Sigmoid colon (tissue), 4 donors: ENCODE results near the gene AP2A2.

Experiments used
- POLR2A ChIP-seq, 2 donors: fragments of 450-650 bp; IDR thresholded peaks; one replicate each; pipeline ENCODE4 v1.6.1; 2016; ENCODE audit warnings: antibody characterized with exemption in 2 of 2, mild to moderate bottlenecking in 2 of 2, moderate library complexity in 2 of 2
- POLR2AphosphoS5 ChIP-seq, 4 donors: sonication (generic); formaldehyde crosslinking; IDR thresholded peaks; one replicate each; pipeline ENCODE4 v1.6.1; 2017; ENCODE audit warnings: antibody characterized with exemption in 4 of 4

DNA sequence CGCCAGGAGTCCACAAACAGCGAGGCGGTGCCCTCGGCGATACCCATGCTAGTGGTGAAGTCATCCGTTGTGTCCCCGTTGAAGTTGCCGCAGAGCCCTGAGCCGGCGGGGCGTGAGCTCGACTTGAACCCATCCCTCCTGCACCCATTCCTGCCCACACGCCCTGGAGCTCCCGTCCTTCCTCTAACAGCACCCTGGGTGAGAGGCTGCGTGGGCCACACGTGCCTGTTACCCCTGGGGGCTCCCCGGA, 102.5 kb downstream of the AP2A2 start:
- TF ChIP-seq POLR2AphosphoS5 (IDR thresholded peaks at IDR 0.05), result no peak
- TF ChIP-seq POLR2A (IDR thresholded peaks at IDR 0.05), result no peak
